GM19324 (cell line): ENCODE results near the gene RNF14.
A peak's percentile ranks its signal among the peaks of the same experiment; 100 is the strongest.
"Not testable (repeated sequence)": the region's sequence is repeated elsewhere in the genome, so short reads cannot be mapped to it uniquely, and the experiment has no call there.

Experiments used
- ATAC-seq: cut with Tn5 transposase; IDR thresholded peaks from one replicate; pipeline ENCODE4 v1.9.1; 2021; ENCODE audit warnings: mild to moderate bottlenecking, moderate library complexity; ENCODE audit not compliant: unreplicated experiment, low FRiP score

The RNF14 gene, protein sequence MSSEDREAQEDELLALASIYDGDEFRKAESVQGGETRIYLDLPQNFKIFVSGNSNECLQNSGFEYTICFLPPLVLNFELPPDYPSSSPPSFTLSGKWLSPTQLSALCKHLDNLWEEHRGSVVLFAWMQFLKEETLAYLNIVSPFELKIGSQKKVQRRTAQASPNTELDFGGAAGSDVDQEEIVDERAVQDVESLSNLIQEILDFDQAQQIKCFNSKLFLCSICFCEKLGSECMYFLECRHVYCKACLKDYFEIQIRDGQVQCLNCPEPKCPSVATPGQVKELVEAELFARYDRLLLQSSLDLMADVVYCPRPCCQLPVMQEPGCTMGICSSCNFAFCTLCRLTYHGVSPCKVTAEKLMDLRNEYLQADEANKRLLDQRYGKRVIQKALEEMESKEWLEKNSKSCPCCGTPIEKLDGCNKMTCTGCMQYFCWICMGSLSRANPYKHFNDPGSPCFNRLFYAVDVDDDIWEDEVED

DNA sequence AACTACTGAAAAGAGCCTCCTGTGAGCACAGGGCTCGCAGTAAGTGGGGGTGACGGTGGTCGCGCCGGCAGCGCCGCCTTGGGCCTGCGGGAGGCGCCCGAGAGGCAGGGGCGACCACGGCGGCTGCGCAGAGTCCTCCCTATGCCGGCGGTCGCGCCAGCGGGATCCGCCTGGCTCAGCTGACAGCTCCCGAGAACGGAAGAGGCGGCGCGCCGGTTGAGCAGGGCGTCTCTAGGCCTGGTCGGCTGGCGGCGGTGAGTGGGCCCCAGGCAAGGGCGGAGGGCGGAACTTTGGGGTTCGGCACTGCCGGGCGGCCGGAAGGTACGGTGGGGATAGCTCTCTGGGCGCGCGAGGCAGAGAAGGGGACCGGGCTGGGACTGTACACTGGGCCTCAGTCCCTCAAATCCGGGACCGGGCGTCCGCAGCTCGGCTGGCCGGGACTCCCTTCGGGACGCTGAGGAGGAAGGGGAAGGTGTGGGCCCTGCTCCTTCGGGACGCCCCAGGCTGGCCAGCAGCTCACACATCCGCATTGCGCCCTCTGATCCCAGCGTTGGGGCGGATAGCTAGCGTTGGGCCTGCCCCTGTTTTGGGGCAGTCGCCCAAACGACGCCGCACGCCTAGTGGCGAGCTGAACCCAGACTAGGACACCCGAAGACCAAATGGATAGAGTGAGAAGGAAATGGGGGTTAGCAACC lies at the start of gene RNF14:
Gene RNF14 (plus strand): TSS at position 192 of the 695 bp plus-strand sequence. CDS start 4,484 bp downstream, outside the sequence.
- ATAC-seq = peak; percentile 97

- ATAC-seq = no peak
These were observed 49.4 kb upstream of the RNF14 start for GRCh38 chr5:141919218-141920119.

GRCh38 chr5:141920771-141921170 lies 48.1 kb upstream of the RNF14 start:
- ATAC-seq = no peak

DNA sequence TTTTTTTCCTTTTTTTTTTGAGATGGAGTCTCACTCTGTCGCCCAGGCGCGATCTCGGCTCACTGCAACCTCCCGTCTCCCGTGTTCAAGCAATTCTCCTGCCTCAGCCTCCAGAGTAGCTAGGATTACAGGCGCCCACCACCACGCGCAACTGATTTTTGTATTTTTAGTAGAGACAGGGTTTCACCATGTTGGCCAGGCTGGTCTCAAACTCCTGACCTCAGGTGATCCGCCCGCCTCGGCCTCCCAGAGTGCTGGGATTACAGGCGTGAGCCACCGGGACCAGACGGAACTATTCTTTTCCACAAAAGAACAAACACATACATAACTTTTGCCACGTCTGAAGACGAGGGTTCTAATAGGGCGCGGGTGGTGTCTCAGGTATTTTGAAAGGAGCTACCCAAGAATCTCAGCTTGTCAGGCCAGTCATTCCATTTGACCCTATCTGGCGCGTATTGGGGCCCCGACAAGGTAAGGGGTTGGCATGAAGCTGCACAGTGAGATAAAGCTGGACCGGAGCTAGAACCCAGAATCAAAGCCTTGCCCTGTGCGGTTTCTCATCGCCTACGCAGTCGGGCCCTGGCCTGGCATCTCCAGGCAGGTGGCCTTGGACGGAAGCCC lies 46.0 kb upstream of the RNF14 start:
- ATAC-seq = not testable (repeated sequence)

- ATAC-seq = peak; percentile 99
These were observed 45.2 kb upstream of the RNF14 start, which contains the start of gene DELE1 for GRCh38 chr5:141923448-141924313. TSS of gene DELE1 (plus strand) at chr5:141923871. CDS start at chr5:141923942, 71 bp downstream.

GRCh38 chr5:141926434-141926833 lies 42.5 kb upstream of the RNF14 start:
- no peak for ATAC-seq

GRCh38 chr5:141928051-141928450 lies 40.9 kb upstream of the RNF14 start:
- no peak for ATAC-seq

- ATAC-seq = no peak
These were observed 39.4 kb upstream of the RNF14 start for GRCh38 chr5:141929398-141930058.

GRCh38 chr5:141931694-141932093 lies 37.2 kb upstream of the RNF14 start:
- no peak for ATAC-seq

DNA sequence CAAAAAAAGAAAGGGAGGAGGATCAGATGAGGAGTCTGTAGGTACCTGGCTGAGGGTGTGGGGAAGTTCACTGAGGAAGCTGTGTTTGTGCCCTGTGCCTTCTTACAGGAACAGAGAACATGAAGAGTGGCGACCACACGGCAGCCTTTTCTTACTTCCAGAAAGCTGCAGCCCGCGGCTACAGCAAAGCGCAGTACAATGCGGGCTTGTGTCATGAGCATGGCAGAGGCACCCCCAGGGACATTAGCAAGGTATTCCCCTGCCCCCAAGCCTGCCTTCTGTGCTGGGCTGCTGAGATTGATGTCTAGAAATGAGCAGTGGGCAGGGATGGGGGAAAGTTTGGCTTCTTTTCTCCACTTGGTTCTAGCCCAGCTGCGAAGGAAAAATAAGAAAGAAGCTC lies 35.8 kb upstream of the RNF14 start:
- no peak for ATAC-seq

- no peak for ATAC-seq
These were observed 34.6 kb upstream of the RNF14 start for GRCh38 chr5:141934099-141934844.

DNA sequence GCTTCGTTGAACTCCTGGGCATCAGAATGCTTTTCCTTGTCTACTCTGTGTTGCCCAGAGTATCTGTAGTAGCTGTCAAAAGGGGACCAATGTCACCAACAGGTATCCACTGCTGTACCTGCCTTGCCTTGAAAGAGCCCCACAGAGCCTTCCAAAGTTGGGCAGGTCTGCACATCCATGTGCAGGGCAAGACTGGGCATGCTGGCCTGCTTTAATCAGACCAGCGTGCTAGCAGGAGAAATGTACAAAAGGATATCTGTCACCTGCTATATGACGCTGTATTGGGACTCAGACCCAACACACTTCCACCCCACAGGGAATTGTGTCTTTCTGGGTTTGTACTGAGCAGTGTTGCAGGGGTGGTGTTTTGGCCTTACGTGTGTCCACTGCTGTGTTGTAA lies 33.4 kb upstream of the RNF14 start:
- no peak for ATAC-seq

- no peak for ATAC-seq
These were observed 28.1 kb upstream of the RNF14 start for GRCh38 chr5:141940695-141941271.

DNA sequence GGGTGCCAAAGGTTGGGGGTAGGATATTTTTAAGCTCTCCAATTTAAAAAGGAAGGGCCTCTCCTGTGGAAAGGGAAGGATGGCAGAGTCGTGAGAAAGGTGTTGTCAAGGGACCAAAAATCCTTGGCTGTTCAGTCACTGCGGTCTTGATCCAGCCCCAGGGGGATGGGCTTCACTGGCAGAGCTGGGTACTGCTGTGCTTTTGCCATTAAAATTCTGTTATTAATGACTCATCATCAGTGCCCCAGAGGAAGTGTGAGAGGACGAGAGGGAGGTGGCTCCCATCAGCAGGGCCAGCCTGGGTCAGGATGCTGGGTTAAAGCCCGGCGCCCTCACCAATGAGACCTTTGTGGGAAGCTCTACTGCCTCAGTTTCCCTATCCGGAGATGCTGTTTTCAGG lies 27.6 kb upstream of the RNF14 start:
- no peak for ATAC-seq

DNA sequence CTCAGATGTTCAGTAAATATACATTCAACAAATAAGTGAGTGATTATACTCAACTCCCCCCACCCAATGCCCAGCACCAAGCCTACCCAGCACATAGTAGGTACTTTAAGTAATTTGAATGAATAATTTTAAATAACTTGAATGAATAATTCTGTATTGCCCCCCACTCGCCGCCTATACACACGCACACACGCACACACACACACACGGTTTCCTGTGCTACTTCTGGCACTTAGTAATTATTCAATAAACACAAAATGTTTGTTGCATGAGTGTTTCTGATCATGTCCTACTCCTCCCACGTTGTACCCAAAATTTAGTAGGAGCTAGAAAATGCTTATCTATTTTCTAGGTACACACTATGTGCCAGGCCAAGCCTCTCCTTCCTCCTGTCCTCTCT lies 27.1 kb upstream of the RNF14 start:
- no peak for ATAC-seq

DNA sequence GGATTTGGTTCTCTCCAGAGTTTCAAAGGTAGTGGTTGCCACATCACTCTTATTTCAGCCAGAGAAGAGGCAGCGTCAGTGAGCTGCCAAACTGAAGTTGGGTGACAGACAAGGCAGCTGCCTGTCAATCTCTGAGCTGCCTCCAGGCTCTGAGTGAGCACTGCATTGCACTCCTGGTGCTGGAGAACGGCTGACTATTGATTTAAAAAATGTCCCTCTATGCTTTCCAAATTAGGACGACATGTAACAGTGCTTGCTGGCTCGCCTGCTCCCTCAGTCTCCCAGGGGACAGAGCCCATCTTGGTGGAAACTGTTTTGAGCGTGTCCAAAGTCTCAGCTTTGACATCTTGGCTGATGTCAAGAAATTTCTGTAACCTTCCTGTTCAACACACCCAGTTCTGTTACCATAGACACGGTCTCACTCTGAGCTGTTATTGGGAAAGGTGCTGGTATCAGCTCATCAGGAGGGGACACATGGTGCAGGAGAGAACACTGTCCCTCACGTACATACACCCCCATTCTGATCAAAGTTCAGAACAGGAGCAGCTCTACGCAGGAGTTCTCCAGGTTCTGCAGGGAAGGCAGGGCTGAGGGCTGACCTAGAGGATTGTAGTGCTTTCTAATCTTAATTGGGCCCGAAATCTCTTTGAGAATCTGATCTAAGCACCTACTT lies 26.6 kb upstream of the RNF14 start:
- ATAC-seq = no peak

GRCh38 chr5:141944076-141944475 lies 24.8 kb upstream of the RNF14 start:
- no peak for ATAC-seq
